HepG2 (cell line): Measurements from ENCODE around the gene ADAM22. TPM values are rescaled to one million over a fixed set of nuclear protein-coding genes. Genes with fewer than 3 reads are reported as not detected.
A peak's percentile ranks its signal among the peaks of the same experiment; 100 is the strongest.

Experiments
- ATAC-seq: fragments of 200-7000 bp; cut with Tn5 transposase; 3 replicates; pipeline ENCODE4 v1.9.1; 2020; ENCODE audit warnings: mild to moderate bottlenecking, moderate library complexity
- BruUV-seq: library from RNA; stranded (reverse); fragments of 400-500 nt; replicated peaks from 2 replicates; lab custom pipeline; 2021; lab: Mats Ljungman, UMichigan
- CTCF ChIA-PET: fragments of 300-600 bp; formaldehyde crosslinking; extraction: SDS; loops from one replicate; lab custom pipeline; 2021; ENCODE audit warnings: low total read pairs, inconsistent platforms, low intra/inter-chr PET ratio; lab: Yijun Ruan, JAX
- POLR2A ChIA-PET: fragments of 350-600 bp; sonication (Branson Sonifier 250); formaldehyde crosslinking; loops from one replicate; lab custom pipeline; 2020; ENCODE audit warnings: antibody characterized with exemption, inconsistent platforms; lab: Yijun Ruan, JAX
- DNase-seq: peaks from one replicate; pipeline ENCODE4 v3.0.0-alpha.2; 2015; ENCODE audit warnings: low spot score
- FAIRE-seq: peaks from 3 replicates; lab custom pipeline; 2011; peaks lifted over from hg19 to GRCh38; lab: Jason Lieb, UNC
- H2AFZ ChIP-seq: one replicate; pipeline ENCODE4 v1.6.1; 2011; ENCODE audit warnings: low read length, inconsistent platforms
- H3K27ac ChIP-seq: fragments of 300-600 bp; 3 replicates; pipeline ENCODE4 v1.8.0; 2011; ENCODE audit warnings: mixed run types, mild to moderate bottlenecking, mixed read lengths, low read length, inconsistent platforms; ENCODE audit not compliant: insufficient read depth; ENCODE audit errors: extremely low read length
- H3K27me3 ChIP-seq, 2 experiments: fragments of 200-600 bp in 1 of 2; 2 replicates in 1 of 2; 3 replicates in 1 of 2; pipeline versions ENCODE4 v1.6.0 to v1.8.0; 2011; ENCODE audit warnings: low read length in 2 of 2, mild to moderate bottlenecking in 2 of 2, moderate library complexity in 2 of 2, inconsistent platforms in 1 of 2; ENCODE audit not compliant: insufficient read depth in 2 of 2, control insufficient read depth in 1 of 2
- H3K36me3 ChIP-seq, 2 experiments: fragments of 200-600 bp in 1 of 2; replicated peaks in 1 of 2; 2 replicates in 1 of 2; 3 replicates in 1 of 2; pipeline versions ENCODE4 v1.5.1 to v1.8.0; 2011; ENCODE audit warnings: low read length in 2 of 2, inconsistent platforms in 1 of 2; ENCODE audit not compliant: insufficient read depth in 2 of 2, control insufficient read depth in 1 of 2
- H3K4me1 ChIP-seq: 2 replicates; pipeline ENCODE4 v1.5.1; 2012; ENCODE audit warnings: low read length, inconsistent platforms; ENCODE audit not compliant: insufficient read depth
- H3K4me2 ChIP-seq: 2 replicates; pipeline ENCODE4 v1.6.0; 2011; ENCODE audit warnings: low read depth, low read length, inconsistent platforms
- H3K4me3 ChIP-seq, 3 experiments: fragments of 200-600 bp in 1 of 3; sonication (generic), shearing (Covaris generic) in 1 of 3; replicated peaks in 1 of 3; 2 replicates each; pipeline ENCODE4 v1.5.1; 2011 to 2016; ENCODE audit warnings: low read length in 3 of 3, inconsistent platforms in 2 of 3, low read depth in 2 of 3, mild to moderate bottlenecking in 2 of 3, control low read depth in 1 of 3, mixed read lengths in 1 of 3; ENCODE audit not compliant: insufficient read depth in 1 of 3
- H3K79me2 ChIP-seq: one replicate; pipeline ENCODE4 v1.6.1; 2011; ENCODE audit warnings: low read length, inconsistent platforms; ENCODE audit not compliant: insufficient read depth
- H3K9ac ChIP-seq: 2 replicates; pipeline ENCODE4 v1.6.0; 2011; ENCODE audit warnings: mild to moderate bottlenecking, low read depth, low read length, inconsistent platforms; ENCODE audit not compliant: insufficient read depth
- H3K9me3 ChIP-seq: 2 replicates; pipeline ENCODE4 v1.5.1; 2012; ENCODE audit warnings: mild to moderate bottlenecking, low read length
- H4K20me1 ChIP-seq: 2 replicates; pipeline ENCODE4 v1.6.0; 2011; ENCODE audit warnings: inconsistent platforms, mild to moderate bottlenecking, low read length, moderate library complexity; ENCODE audit not compliant: insufficient read depth
- ATF7 ChIP-seq, 2 experiments: fragments of 450-650 bp in 1 of 2; sonication (generic) in 1 of 2; formaldehyde crosslinking in 1 of 2; IDR thresholded peaks; 2 replicates each; pipeline versions ENCODE4 v1.4.0 to v1.6.1; 2016 to 2020; ENCODE audit warnings: antibody characterized with exemption in 1 of 2, mild to moderate bottlenecking in 1 of 2, missing genetic modification reagents in 1 of 2
- RBAK ChIP-seq: sonication (generic); formaldehyde crosslinking; IDR thresholded peaks from 2 replicates; pipeline ENCODE4 v1.5.1; 2020; ENCODE audit warnings: mild to moderate bottlenecking, missing genetic modification reagents
- RELA ChIP-seq: sonication (generic); formaldehyde crosslinking; IDR thresholded peaks from 2 replicates; pipeline ENCODE4 v1.4.0; 2020; ENCODE audit warnings: missing genetic modification reagents
- SMC3 ChIP-seq: IDR thresholded peaks from 2 replicates; pipeline ENCODE4 v1.6.1; 2011; ENCODE audit warnings: low read length, improper control_type of control experiment
- STAG1 ChIP-seq: sonication (generic); formaldehyde crosslinking; IDR thresholded peaks from 2 replicates; pipeline ENCODE4 v1.4.0; 2020; ENCODE audit warnings: missing genetic modification reagents
- YEATS4 ChIP-seq: sonication (generic); formaldehyde crosslinking; IDR thresholded peaks from 2 replicates; pipeline ENCODE4 v1.4.0; 2020; ENCODE audit warnings: missing genetic modification reagents, borderline replicate concordance
- WGBS: methylation state at CpG from one replicate; pipeline ENCODE4 v1.1.6; 2017; ENCODE audit warnings: low lambda C conversion rate; 5-methylcytosine and 5-hydroxymethylcytosine counted together
- in situ Hi-C: cut with HindIII; loops from 2 replicates; pipeline ENCODE4 v1.10.0; 2017; ENCODE audit warnings: low pct_unique_long_range_greater_than_20kb; ENCODE audit not compliant: extremely low pct_ligation_motif_present
- intact Hi-C: fragments of 100-400 bp; cut with micrococcal nuclease; formaldehyde crosslinking; loops from one replicate; pipeline ENCODE4 v1.10.0; 2022; ENCODE audit not compliant: unreplicated experiment
- polyA plus RNA-seq, 8 experiments: library from polyadenylated mRNA; depleted of rRNA in 3 of 8; stranded (reverse) in 7 of 8; unstranded in 1 of 8; fragments of >200 nt; fragmentation: Illumina TruSeq in 4 of 8; extraction: Trizol in 4 of 8; gene quantifications; 2 replicates each; pipeline versions ENCODE4 v1.2.1 to v1.2.3, GENCODE V29; 2011 to 2016; ENCODE audit warnings: low read depth in 4 of 8, missing spikeins in 1 of 8, mixed read lengths in 1 of 8; ENCODE audit not compliant: insufficient read depth in 1 of 8
- total RNA-seq, 5 experiments: library from RNA; depleted of rRNA; stranded (reverse); fragments of >200 nt; fragmentation: Illumina TruSeq; extraction: Trizol; gene quantifications; 2 replicates each; pipeline ENCODE4 v1.2.3, GENCODE V29; 2016; ENCODE audit warnings: low read depth in 1 of 5
- TF ChIP-seq, protein P1 (sequence below): sonication (generic); formaldehyde crosslinking; IDR thresholded peaks from 2 replicates; pipeline ENCODE4 v1.5.0; 2020; ENCODE audit warnings: mild to moderate bottlenecking, missing genetic modification reagents, moderate library complexity

ADAM22 gene
- total and polyA plus RNA-seq, 2 of the 13 experiments (the other 11 are each of a cell fraction or from before 2014, with no cell fraction given): 1.9 to 6.7 TPM

- no peaks in the 10 kb centered on the region for H3K9me3 ChIP-seq
- TF ChIP-seq RBAK (CRISPR knock-in tag) (no peak), ATF7 (IDR thresholded peaks at IDR 0.05) (peak; percentile 45; the same call in 1 of the 2 replicates), ATF7 (CRISPR knock-in tag; IDR thresholded peaks at IDR 0.05) (no peak)
- no peak overlapping the region for H3K27ac ChIP-seq
- ChIA-PET CTCF (no interaction called here), POLR2A (no interaction called here)
- no peak overlapping the region for H3K4me2 ChIP-seq
- no peaks in the 10 kb centered on the region for H3K79me2 ChIP-seq
- DNase-seq (no peak), FAIRE-seq (no peak), ATAC-seq (no peak)
- no TSS peak for BruUV-seq
- WGBS: 58% methylated on average over 2 of the region's 2 CpGs
- H3K4me3 ChIP-seq: no peak overlapping the region
- H3K36me3 ChIP-seq: no peaks in the 10 kb centered on the region
- H3K9ac ChIP-seq: no peak overlapping the region
- no peaks in the 10 kb centered on the region for H4K20me1 ChIP-seq
- no peaks in the 10 kb centered on the region for H3K27me3 ChIP-seq
- in situ Hi-C loops: no loop called here
- H2AFZ ChIP-seq: no peak overlapping the region
- intact Hi-C loops: loop anchor here (2.0 to 10.0 kb wide), 3 partner anchors 40 to 371 kb away; partner anchors contain the start of gene ADAM22
- H3K4me1 ChIP-seq: no peaks in the 10 kb centered on the region
Observed at GRCh38 chr7:88167721-88168120, 233.7 kb downstream of the ADAM22 start.

DNA sequence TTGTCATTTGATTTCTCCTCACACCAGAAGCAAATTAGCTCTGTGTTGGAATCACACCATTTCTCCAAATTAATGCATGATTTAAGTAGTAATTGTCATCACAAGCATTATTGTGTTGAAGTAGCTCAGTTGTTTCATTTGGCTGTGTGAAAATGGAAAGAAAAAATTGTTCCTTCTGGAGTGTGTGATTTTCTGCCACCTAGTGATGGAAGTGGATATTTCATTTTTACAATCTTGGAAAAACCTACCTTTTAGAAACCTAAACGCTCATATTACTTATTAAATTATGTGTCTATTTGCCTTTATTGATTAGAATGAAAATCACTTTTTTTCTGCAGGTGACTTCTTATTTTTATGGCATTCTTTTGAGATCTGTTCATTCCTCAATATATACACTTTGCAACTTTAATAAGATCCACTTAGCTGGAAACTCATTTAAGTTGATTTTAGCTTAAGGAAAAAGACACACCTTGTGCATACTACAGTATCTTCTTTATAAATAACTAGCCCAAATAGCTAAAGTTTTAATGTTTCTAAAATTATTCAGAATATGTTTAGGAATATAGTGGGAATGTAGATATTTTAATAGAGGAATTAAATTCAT, 235.8 kb downstream of the ADAM22 start:
- TF ChIP-seq STAG1 (CRISPR knock-in tag) (peak; percentile 62), YEATS4 (CRISPR knock-in tag) (no peak), RELA (CRISPR knock-in tag) (no peak), SMC3 (peak; percentile 48; the same call in 1 of the 2 replicates)
- TF ChIP-seq, protein P1, sequence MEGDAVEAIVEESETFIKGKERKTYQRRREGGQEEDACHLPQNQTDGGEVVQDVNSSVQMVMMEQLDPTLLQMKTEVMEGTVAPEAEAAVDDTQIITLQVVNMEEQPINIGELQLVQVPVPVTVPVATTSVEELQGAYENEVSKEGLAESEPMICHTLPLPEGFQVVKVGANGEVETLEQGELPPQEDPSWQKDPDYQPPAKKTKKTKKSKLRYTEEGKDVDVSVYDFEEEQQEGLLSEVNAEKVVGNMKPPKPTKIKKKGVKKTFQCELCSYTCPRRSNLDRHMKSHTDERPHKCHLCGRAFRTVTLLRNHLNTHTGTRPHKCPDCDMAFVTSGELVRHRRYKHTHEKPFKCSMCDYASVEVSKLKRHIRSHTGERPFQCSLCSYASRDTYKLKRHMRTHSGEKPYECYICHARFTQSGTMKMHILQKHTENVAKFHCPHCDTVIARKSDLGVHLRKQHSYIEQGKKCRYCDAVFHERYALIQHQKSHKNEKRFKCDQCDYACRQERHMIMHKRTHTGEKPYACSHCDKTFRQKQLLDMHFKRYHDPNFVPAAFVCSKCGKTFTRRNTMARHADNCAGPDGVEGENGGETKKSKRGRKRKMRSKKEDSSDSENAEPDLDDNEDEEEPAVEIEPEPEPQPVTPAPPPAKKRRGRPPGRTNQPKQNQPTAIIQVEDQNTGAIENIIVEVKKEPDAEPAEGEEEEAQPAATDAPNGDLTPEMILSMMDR (CRISPR knock-in tag): peak; percentile 66
- ChIA-PET POLR2A (no interaction called here), CTCF (interaction anchor here (1.5 kb wide), 1 partner anchor 371 kb away, joined by 5 read pairs; no protein-coding TSS in a partner anchor)
- H3K9me3 ChIP-seq: no peaks in the 10 kb centered on the region
- in situ Hi-C loops: no loop called here
- no peak overlapping the region for H3K4me2 ChIP-seq
- peak; percentile 69 for FAIRE-seq
- H3K79me2 ChIP-seq: no peaks in the 10 kb centered on the region
- H3K9ac ChIP-seq: no peak overlapping the region
- intact Hi-C loops: loop anchor here (2.0 to 10.0 kb wide), 3 partner anchors 43 to 373 kb away; partner anchors contain the start of gene ADAM22
- BruUV-seq: no TSS peak
- no peaks in the 10 kb centered on the region for H4K20me1 ChIP-seq
- H2AFZ ChIP-seq: no peak overlapping the region
- no peak overlapping the region for H3K4me3 ChIP-seq
- no peak; the same call in 2 of the 3 replicates for ATAC-seq
- no peaks in the 10 kb centered on the region for H3K4me1 ChIP-seq
- H3K36me3 ChIP-seq: no peaks in the 10 kb centered on the region
- no peak overlapping the region for H3K27ac ChIP-seq
- 22% methylated on average over 1 of the region's 1 CpG for WGBS
- peak; percentile 10 for DNase-seq
- no peaks in the 10 kb centered on the region for H3K27me3 ChIP-seq
